GM20000 (cell line): ENCODE data around the gene TTLL12.
A peak's percentile ranks its signal among the peaks of the same experiment; 100 is the strongest.

Experiments
- DNase-seq: peaks from one replicate; pipeline ENCODE4 v3.0.0; 2012; ENCODE audit warnings: low spot score
- TF ChIP-seq, protein P1 (sequence below): IDR thresholded peaks from 2 replicates; pipeline ENCODE4 v1.5.1; 2012; ENCODE audit warnings: mild to moderate bottlenecking, control low read depth; ENCODE audit errors: extremely low read depth, missing control alignments

Gene TTLL12

DNA sequence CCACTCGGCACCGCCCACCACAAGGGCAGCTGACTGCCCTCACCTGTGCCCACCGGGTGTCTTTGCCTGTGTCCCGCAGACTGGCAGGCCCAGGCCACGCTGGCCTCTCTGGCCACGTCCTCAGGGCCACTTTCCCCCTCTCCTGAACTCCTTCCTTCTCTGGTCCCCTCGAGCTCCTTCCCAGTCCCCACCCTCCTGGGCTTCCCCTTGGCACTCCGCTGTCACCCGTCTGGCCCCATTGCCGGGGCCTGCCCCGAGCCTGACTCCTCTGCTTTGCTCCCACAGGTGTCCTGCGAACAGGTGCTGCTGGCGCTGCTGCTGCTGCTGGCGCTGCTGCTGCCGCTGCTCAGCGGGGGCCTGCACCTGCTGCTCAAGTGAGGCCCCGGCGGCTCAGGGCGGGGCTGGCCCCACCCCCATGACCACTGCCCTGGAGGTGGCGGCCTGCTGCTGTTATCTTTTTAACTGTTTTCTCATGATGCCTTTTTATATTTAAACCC, 58.0 kb downstream of the TTLL12 start:
- DNase-seq: peak; percentile 56
- TF ChIP-seq, protein P1, sequence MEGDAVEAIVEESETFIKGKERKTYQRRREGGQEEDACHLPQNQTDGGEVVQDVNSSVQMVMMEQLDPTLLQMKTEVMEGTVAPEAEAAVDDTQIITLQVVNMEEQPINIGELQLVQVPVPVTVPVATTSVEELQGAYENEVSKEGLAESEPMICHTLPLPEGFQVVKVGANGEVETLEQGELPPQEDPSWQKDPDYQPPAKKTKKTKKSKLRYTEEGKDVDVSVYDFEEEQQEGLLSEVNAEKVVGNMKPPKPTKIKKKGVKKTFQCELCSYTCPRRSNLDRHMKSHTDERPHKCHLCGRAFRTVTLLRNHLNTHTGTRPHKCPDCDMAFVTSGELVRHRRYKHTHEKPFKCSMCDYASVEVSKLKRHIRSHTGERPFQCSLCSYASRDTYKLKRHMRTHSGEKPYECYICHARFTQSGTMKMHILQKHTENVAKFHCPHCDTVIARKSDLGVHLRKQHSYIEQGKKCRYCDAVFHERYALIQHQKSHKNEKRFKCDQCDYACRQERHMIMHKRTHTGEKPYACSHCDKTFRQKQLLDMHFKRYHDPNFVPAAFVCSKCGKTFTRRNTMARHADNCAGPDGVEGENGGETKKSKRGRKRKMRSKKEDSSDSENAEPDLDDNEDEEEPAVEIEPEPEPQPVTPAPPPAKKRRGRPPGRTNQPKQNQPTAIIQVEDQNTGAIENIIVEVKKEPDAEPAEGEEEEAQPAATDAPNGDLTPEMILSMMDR: no peak

DNA sequence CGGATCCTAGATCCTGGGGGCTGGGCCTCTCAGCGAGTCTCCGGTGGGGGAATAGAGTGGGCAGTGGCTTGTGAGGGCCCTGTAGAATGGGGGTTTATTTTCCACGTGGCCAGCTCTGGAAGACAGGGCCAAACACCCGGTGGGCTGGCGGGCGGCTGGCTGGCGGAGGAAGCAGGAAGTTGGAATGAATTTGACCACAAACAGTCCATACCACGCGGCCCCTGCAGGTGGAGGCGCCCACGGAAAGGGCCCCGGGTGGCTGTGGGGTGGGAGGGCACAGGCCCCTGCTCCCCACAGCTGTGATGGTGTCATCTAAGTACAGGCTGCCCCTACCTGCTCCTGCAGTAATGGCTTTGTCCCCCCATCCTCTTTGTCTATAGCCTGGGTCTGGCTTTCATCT, 58.8 kb downstream of the TTLL12 start:
- DNase-seq: no peak
- TF ChIP-seq, protein P1: no peak

DNA sequence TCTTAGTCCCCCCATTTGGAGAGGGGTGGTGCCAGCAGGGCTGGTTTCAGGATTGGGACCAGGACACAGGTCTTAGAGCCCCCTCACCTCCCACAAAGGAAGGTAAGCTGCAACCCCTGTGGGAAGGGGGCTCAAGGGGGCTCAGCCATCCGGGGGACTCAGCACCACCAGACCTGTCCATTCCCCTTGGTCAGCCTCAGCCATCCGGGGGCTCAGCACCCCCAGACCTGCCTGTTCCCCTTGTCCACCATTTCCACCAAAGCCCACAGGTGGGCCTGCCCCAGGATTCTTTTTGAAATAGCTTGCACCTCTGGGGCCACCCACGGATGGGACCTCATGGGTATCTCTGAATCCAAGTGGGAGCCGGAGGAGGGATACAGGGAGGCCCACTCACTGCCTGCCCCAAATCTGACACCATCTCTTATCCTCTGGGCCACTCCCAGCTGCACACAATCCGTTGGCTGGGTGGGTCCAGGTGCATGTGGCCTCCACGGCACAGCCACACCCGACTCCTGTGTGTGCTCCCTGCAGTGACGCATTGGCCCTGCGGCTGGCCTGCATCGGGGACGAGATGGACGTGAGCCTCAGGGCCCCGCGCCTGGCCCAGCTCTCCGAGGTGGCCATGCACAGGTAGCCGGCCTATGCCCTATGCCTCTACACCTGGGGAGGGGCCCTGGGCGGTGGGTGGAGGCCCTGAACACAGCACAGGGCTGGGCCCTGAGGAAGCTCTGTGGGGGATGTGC, 59.6 kb downstream of the TTLL12 start:
- TF ChIP-seq, protein P1: no peak
- no peak for DNase-seq

DNA sequence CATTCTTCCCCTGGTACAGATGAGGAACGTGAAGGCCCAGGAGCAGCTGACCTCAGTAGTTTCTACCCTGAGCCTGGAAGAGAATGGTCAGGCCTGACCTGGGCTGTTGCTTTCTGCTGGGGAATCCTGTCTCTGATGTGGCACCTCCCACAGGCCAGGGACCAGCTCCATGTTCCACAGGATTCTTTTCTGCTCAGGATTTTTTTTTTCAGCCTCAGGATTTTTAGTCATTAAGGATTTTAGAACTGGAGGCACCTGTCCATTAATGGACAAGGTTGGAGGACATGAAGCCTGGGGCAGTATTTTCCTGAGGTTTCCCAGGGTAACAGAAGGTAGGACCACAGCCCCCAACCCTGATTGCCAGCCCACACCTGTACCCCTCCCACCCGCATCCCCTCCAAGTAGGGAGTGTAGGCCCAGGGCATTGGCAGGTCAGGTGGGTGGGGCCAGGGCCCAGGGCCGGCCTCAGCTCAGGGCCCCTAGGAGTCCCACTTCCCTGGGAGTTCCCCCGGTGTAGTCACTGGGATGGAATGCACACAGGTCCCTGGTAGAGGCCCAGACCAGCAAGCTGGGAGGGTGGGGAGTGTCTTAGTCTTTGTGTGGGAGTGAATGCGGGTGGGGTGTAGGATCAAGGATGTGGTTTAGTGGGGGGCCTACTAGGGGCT, 60.3 kb downstream of the TTLL12 start:
- TF ChIP-seq, protein P1: no peak
- no peak for DNase-seq

DNA sequence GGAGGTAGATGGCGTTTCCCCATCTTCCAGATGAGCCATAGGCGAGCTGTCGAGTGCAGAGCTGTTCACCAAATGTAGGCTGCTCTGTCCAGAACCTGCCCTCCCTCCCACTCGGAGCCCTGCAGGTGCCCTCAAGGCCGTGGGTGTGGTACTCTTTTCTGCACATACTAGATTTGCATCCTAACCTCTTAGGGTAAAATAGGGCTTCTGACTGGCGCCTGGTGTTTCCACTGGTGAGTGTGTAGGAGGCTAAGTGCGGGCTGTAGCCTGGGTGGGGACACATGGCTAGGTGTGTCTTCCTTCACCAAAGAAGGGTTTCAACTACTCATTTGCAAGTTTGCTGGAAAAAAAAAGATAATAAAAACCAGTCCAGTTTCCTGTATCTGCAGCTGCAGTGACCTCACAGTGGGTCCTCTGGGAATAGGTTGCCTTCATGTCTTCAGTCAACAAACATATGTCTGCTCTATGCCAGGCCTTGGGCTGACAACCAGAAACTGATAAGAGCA, 67.9 kb downstream of the TTLL12 start:
- peak; percentile 66 for DNase-seq
- TF ChIP-seq, protein P1: no peak

DNA sequence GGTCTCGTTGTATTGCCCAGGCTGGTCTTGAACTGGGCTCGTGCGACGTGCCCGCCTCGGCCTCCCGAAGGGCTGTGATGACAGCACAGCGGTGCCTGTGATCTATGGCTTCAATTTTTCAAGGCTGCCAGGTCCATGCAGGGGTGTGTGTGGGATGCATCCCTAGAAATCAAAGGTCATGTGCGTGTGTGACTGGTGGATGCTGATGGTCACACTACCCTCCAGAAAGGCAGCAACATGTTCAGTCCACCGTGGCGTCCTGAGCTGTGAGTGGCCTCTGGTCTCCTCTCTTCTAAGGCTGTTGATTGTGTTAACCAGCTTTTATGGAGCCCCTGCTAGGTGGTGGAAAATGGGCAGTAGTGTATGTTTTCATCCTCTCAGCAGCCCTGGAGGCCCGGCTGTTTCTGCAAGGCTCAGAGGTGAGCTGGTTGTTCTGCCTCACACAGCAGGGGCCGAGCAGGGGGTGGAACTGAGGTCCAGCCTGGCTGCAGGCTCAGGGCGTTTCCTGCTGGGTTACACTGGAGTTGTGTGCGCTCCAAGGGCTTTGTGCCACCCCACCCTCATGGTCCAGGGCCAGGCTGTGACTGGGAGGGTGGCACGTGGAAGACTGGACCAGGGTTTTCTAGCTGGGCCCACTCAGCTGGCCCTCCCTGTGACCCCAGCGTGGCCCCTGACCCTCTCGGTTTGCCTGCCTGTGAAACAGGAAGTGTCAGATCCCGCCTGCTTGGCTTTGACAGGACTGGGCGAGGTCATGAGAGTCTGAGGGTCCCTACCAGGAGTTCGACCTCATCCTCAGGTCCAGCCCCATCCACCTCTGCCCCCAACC, 68.7 kb downstream of the TTLL12 start:
- DNase-seq: no peak
- TF ChIP-seq, protein P1: no peak

DNA sequence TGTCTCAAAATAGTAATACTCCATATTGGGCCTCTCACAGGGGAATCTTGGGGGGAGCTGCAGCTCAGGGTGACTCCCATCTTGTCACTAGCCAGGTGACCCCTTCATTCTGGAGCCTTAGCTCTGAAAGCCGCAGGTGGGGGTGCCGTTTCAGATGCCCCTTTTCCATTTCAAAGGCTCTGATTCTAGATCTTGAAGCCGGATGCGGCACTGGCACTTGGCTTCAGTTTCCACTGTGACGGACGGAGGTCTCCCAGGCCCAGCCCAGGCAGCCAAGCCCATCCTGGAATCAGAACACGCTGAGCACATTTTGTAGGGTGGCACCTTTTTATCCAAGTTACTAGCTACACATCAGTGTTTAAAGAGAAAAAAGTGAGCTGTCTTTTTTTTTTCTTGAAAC, 70.0 kb downstream of the TTLL12 start:
- TF ChIP-seq, protein P1: no peak
- DNase-seq: no peak
